GM18909 (cell line): ENCODE results near the gene TMC5.

Experiments
- ATAC-seq: cut with Tn5 transposase; IDR thresholded peaks from one replicate; pipeline ENCODE4 v1.9.1; 2021; ENCODE audit warnings: mild to moderate bottlenecking; ENCODE audit not compliant: unreplicated experiment, poor library complexity

Gene TMC5

GRCh38 chr16:19450186-19450585 is 32.5 kb downstream of the TMC5 start:
- no peak for ATAC-seq

GRCh38 chr16:19458722-19459379 is 41.2 kb downstream of the TMC5 start:
- ATAC-seq = no peak

GRCh38 chr16:19460397-19460796 is 42.7 kb downstream of the TMC5 start:
- ATAC-seq = no peak

- ATAC-seq = no peak
Measured at GRCh38 chr16:19463468-19464315, 46.0 kb downstream of the TMC5 start.

DNA sequence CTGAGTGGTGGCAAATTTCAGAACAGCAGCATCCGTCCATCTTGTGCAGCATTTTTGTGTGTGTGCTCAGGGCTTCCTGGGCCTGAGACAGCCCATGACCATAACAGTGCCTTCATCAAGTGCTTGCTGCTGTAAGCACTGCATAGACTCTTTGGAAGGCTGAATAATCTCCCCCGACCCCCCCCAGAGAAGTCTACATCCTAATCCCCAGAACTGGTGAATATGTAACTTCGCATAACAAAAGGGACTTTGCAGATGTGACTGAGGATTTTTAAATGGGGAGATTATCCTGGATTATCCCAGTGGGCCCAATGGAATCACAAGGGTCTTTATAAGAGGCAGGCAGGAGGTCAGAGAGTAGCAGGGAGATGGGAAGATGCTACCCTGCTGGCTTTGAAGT is 50.6 kb downstream of the TMC5 start:
- ATAC-seq = no peak

- no peak for ATAC-seq
Measured at GRCh38 chr16:19472482-19472881, 54.8 kb downstream of the TMC5 start.

DNA sequence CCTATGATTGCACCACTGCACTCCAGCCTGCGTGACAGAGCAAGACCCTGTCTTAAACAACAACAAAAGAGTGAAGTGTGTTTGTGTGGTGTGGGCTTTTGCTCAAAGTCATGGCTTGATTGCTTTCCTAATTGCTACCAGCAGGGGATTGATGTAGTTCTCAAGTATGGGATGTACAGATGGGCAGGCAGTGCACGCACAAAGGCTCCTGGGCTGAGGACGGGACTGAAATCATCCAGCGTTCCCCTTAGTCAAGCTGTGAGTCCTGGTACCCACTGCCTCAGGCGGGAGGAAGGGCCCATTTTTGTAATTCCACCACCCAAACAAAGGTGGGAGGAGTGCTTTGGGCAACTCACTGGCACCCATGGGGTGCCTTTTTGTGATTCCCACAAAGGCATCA is 56.9 kb downstream of the TMC5 start:
- ATAC-seq = no peak

- no peak for ATAC-seq
Measured at GRCh38 chr16:19478505-19478904, 60.8 kb downstream of the TMC5 start.

- no peak for ATAC-seq
Measured at GRCh38 chr16:19479302-19479721, 61.6 kb downstream of the TMC5 start.

- ATAC-seq = no peak
Measured at GRCh38 chr16:19481296-19481695, 63.6 kb downstream of the TMC5 start.

GRCh38 chr16:19481769-19482168 is 64.1 kb downstream of the TMC5 start:
- ATAC-seq = no peak

DNA sequence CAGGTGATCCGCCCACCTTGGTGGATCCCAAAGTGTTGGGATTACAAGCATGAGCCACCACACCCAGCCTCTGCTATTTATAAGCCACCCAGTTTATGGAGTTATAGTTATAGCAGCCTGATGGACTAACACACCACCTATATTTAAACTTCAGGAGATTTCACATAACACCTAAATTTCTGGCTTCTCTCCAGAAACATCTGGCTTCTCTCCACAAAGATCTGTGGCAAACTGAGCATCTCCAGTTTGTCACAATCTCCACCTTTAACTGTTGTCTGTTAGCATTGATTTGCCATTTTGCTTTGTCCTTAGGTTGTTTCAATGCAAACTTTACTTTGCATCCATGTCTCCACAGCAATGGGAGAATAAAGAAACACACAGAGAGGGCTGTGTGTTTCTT is 64.6 kb downstream of the TMC5 start:
- no peak for ATAC-seq

DNA sequence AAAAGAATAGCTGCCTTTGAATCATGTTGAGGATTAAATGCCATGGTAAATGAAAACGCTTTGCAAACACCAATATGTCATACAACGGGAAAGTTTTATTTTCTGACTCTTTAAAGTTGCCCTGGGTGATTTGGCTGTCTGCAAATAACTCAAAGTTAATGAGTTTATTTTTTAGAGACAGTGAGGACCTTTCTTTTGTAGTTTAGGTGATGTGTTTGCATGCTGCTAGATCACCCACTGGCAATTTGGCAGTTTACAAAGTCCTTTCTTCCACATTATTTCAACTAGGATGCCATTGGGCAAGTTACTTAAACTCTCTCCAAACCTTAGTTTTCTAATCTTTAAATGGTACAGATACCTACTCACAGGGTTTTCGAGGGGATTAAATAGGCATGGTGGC is 66.4 kb downstream of the TMC5 start:
- ATAC-seq = no peak

GRCh38 chr16:19485611-19486010 is 67.9 kb downstream of the TMC5 start:
- no peak for ATAC-seq

- no peak for ATAC-seq
Measured at GRCh38 chr16:19486051-19486450, 68.4 kb downstream of the TMC5 start.

DNA sequence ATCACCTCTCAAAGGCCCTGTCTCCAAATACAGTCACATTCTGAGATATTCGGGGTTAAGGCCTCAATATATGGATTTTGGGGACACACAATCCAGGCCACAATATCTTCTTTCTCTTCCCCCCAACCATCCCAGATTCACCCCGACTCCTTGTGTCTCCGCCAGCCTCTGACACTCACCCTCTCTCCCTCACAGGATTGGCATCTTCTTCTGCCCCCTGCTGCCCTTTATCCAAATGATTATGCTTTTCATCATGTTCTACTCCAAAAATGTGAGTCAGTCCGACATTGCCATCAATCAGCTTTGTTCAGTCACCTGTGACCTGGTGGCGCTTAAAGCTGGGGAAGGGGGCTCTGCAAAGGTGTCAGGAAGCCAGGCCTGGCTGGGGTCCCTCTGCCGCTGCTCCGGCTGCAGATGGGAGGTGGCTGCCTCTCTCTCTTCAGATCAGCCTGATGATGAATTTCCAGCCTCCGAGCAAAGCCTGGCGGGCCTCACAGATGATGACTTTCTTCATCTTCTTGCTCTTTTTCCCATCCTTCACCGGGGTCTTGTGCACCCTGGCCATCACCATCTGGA is 69.2 kb downstream of the TMC5 start:
- no peak for ATAC-seq

GRCh38 chr16:19488213-19488640 is 70.5 kb downstream of the TMC5 start:
- ATAC-seq = no peak

DNA sequence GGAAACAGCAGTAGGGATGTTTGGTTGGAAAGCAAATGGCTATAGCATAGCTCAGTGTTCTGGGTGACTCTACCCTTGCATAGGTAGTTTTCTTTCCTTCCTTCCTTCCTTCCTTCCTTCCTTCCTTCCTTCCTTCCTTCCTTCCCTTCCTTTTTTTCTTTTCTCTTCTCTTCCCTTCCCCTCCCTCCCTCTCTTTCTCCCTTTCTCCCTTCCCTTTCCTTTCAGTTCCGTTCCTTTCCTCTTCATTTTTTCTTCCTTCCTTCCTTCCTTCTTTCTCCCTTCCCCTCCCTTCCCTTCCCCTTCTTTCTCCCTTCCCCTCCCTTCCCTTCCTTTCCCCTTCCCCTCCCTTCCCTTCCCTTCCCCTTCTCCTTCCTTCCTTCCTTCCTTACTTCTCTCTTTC is 72.9 kb downstream of the TMC5 start:
- no peak for ATAC-seq

GRCh38 chr16:19497176-19497575 is 79.5 kb downstream of the TMC5 start:
- ATAC-seq = no peak

GRCh38 chr16:19499006-19499405 is 81.3 kb downstream of the TMC5 start:
- ATAC-seq = no peak

- ATAC-seq = no peak
Measured at GRCh38 chr16:19499481-19499880, 81.8 kb downstream of the TMC5 start.
